ENCODE data around the gene DLEC1.

DLEC1 gene

DNA sequence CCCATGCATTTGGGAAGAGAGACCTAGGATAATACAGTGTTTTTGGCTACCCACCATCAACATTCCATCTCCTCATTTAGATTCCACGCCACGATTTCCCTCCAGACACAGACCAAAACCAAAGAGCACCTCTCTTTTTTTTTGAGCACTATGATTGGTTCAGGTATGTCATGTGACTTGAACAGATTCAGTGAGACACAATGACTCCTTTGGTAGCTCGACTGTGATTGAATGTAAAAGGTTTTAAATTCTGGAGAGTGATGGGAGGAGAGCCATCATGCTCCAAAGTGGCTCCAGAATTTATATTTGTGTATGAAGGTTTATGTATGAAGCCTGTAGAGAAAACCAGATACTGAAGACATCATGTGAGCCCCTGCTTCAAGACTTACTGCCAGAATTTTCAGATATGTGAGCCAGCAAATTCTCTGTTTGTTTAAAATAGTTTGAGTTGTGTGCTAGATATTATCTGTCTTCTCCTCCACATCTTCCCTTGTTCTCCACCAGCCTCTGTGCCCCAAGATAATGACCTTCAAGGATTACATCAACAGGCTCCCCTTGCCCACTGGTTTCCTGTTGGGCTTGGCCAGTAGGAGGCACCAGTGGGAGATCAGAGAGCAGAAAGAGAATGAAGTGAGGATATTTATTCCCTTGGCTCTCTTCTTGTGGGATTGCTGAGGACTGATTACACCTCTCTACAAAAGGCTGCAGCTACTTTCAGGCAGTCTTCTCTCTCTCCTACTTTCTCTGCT lies 111.9 kb downstream of the DLEC1 start:
- no peak overlapping the region for H3K27ac ChIP-seq

DNA sequence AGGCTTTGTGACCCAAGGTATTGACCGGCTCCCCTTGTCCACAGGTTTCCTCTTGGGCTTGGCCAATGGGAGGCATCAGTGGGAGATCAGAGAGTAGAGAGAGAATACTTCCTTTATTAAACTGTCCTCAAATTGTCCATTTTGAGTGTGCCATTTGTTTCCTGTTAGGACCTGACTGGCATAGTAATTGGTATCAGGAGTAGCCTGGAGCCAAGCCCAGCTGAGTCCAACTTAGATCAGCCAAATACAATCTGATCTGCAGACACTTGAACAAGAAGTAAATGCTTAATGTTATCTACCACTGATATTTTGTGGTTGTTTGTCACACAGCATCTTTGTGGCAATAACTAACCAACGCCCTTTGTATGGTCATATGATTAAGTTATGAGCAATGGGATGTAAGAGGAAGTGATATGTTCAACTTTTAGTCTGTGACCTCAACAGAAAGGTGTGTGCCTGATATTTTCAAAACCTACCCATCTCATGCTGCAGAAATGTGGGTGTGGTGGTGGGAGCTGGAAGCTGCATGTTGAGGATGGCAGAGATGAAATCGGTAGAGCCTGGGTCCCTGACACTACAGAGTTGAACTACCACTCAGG lies 112.8 kb downstream of the DLEC1 start:
- H3K27ac ChIP-seq = no peak overlapping the region
- no peak for TF ChIP-seq ZFX (IDR thresholded peaks at IDR 0.05)
- TF ChIP-seq, protein P1, sequence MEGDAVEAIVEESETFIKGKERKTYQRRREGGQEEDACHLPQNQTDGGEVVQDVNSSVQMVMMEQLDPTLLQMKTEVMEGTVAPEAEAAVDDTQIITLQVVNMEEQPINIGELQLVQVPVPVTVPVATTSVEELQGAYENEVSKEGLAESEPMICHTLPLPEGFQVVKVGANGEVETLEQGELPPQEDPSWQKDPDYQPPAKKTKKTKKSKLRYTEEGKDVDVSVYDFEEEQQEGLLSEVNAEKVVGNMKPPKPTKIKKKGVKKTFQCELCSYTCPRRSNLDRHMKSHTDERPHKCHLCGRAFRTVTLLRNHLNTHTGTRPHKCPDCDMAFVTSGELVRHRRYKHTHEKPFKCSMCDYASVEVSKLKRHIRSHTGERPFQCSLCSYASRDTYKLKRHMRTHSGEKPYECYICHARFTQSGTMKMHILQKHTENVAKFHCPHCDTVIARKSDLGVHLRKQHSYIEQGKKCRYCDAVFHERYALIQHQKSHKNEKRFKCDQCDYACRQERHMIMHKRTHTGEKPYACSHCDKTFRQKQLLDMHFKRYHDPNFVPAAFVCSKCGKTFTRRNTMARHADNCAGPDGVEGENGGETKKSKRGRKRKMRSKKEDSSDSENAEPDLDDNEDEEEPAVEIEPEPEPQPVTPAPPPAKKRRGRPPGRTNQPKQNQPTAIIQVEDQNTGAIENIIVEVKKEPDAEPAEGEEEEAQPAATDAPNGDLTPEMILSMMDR (conservative IDR thresholded peaks at IDR 0.05) = no peak

More for the DNA sequence above, 111.9 kb downstream of the DLEC1 start:
- TF ChIP-seq, protein P1 (conservative IDR thresholded peaks at IDR 0.05) = no peak; the same call in 1 of the 2 replicates
- TF ChIP-seq ZFX (IDR thresholded peaks at IDR 0.05) = no peak

DNA sequence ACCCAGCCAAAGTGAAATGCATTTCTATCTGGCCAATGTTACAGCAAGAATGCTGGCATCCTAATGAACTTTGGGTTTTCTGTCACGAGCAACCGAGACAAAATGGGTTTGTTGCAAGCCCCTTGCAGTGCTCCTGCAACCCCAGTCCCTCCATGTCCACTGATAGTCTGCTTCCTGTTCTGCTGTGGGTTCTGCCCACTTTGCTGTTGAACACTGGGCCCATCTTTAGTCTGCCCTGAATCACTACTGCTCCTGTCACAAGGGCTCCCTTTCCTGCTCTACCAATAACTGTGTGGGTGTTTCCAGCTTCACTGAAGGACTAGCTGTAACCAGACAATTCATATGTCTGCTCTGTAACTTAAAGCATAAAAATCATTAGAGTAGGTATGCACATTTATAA lies 113.6 kb downstream of the DLEC1 start:
- H3K27ac ChIP-seq = no peak overlapping the region
- TF ChIP-seq ZFX (IDR thresholded peaks at IDR 0.05) = no peak
- TF ChIP-seq, protein P1 (conservative IDR thresholded peaks at IDR 0.05) = no peak

DNA sequence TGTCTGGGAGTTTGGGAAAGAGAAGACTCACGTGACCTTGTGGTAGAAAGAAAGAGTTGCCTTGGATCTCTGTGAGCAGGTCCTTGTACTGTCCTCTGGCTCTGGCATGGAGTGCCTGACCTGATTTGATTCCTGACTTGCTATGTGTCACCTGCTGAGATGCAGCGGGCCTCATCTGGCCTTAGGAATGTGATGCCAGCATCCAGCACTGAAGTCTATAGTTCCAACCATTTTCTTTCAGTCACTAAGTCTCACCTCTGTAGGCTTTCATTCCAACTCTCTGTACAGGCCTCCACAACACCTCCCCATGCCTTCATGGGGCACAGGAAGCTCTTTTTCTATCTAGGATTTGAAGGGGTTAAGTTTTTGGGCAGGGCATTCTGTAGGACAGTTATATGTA lies 114.2 kb downstream of the DLEC1 start:
- TF ChIP-seq ZFX (IDR thresholded peaks at IDR 0.05) = no peak
- TF ChIP-seq, protein P1 (conservative IDR thresholded peaks at IDR 0.05) = no peak
- no peak overlapping the region for H3K27ac ChIP-seq

DNA sequence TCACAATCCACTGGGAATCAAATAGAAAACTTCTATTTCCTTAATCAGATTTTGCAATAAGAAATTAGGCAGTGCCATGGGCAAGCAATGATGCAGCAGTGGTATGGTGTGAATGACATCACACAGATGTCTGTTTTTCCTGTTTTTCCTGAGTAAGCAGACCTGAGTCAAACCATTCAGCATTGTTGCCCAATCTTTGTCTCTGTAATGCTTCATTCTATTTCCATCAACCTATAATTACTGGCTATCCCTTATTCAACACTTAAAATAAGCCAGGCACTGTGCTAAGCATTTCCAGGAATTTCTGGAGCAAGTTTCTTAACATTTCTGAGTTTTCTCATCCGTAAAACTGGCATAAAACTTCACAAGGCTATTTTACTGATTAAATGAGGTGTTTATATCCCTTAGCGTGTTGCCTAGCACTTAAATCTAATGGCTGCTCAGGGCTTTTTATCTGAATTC lies 115.1 kb downstream of the DLEC1 start:
- TF ChIP-seq, protein P1 (conservative IDR thresholded peaks at IDR 0.05) = no peak
- TF ChIP-seq ZFX (IDR thresholded peaks at IDR 0.05) = no peak
- no peak overlapping the region for H3K27ac ChIP-seq

DNA sequence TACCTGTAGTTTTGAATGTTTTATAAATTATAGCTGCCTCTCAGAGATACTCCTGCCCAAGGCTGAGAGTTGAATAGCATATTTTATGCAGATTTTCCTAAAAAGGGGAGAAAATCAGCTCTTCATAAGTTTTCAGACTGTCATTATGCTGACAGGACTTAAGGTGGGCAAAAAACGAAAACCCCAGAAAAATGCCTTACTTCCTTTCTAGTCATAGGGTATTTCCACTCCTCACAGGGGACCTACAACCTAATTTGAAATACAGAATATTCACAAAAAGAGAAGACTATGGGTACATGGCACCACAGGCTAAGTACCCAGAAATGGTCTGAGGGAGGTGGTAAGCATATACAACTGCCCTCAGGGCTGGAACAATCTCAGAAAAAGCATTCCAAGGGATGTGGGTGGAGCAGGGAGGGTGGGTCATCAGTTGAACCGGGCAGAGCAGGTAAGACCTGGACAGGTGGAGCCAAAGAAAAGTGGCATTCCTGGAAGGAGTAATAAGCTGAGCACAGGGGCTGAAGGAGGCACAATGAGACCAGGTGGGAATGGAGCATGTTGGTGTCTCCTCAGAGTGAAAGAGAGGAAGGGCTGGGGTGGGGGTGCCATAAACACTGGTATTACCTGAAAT lies 115.7 kb downstream of the DLEC1 start:
- TF ChIP-seq ZFX (IDR thresholded peaks at IDR 0.05) = no peak
- TF ChIP-seq, protein P1 (conservative IDR thresholded peaks at IDR 0.05) = no peak
- no peak overlapping the region for H3K27ac ChIP-seq

DNA sequence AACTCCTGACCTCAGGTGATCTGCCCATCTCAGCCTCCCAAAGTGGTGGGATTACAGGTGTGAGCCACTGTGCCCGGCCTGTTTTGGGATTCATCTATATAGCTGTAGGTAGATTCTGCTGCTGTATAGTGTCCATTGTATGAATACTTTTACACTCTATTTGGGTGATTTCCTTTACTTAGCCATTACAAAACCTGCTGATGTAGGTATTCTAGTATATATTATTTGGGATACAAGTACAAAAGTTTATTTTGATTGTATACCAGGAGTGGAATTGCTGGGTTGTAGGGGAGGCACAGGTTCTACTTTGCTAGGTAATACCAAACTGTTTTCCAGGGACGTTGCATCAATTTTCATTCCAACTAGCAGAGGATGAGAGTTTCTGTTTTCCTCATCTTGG lies 116.8 kb downstream of the DLEC1 start:
- TF ChIP-seq ZFX (IDR thresholded peaks at IDR 0.05) = no peak
- TF ChIP-seq, protein P1 (conservative IDR thresholded peaks at IDR 0.05) = no peak
- H3K27ac ChIP-seq = no peak overlapping the region
